B cell (primary cell): ENCODE measurements around the gene MOSPD2. TPM values are rescaled to one million over a fixed set of nuclear protein-coding genes. Genes with fewer than 3 reads are reported as not detected.

Experiments
- ATAC-seq: fragments of 200-7000 bp; cut with Tn5 transposase; one replicate; pipeline ENCODE4 v1.10.0; 2021; ENCODE audit warnings: low read depth, mild to moderate bottlenecking, moderate number of reproducible peaks, moderate library complexity
- CTCF ChIA-PET: fragments of 350-600 bp; sonication (Branson Sonifier 250); formaldehyde crosslinking; loops from one replicate; lab custom pipeline; 2021; ENCODE audit warnings: antibody characterized with exemption, inconsistent platforms; lab: Charles Lee
- POLR2A ChIA-PET: fragments of 350-600 bp; sonication (Branson Sonifier 250); formaldehyde crosslinking; loops from one replicate; lab custom pipeline; 2021; ENCODE audit warnings: antibody characterized with exemption; lab: Charles Lee
- DNase-seq: peaks from one replicate; pipeline ENCODE4 v3.0.0; 2013
- H2AFZ ChIP-seq: 2 replicates; pipeline ENCODE4 v1.6.1; 2012; ENCODE audit warnings: mild to moderate bottlenecking, low read depth, low read length; ENCODE audit not compliant: insufficient read depth, poor library complexity, severe bottlenecking
- H3K27ac ChIP-seq, 2 donors: 1 replicate in 1 of 2; 2 replicates in 1 of 2; pipeline ENCODE4 v1.5.1; 2012 to 2013; ENCODE audit warnings: low read length in 2 of 2, mild to moderate bottlenecking in 2 of 2, moderate library complexity in 1 of 2
- H3K27me3 ChIP-seq, 4 experiments: fragments of 200-600 bp in 1 of 4; sonication (generic) in 1 of 4; replicated peaks in 1 of 4; 1 replicate in 2 of 4; 2 replicates in 2 of 4; pipeline versions ENCODE4 v1.6.1 to v1.7.0; 2013 to 2016; ENCODE audit warnings: low read length in 3 of 4, mild to moderate bottlenecking in 2 of 4, mixed read lengths in 1 of 4, moderate library complexity in 1 of 4; ENCODE audit not compliant: insufficient read depth in 4 of 4, control insufficient read depth in 3 of 4; ENCODE audit errors: control extremely low read depth in 1 of 4
- H3K36me3 ChIP-seq, 2 experiments: replicated peaks in 1 of 2; 1 replicate in 1 of 2; 2 replicates in 1 of 2; pipeline versions ENCODE4 v1.6.1 to v1.7.1; 2013; ENCODE audit warnings: low read length in 1 of 2; ENCODE audit not compliant: insufficient read depth in 2 of 2, control insufficient read depth in 1 of 2; ENCODE audit errors: control extremely low read depth in 1 of 2, extremely low read depth in 1 of 2
- H3K4me1 ChIP-seq, 2 donors: fragments of 200-600 bp in 1 of 2; sonication (generic) in 1 of 2; 1 replicate in 1 of 2; 2 replicates in 1 of 2; pipeline versions ENCODE4 v1.5.1 to v1.6.1; 2013 to 2017; ENCODE audit warnings: low read length in 2 of 2; ENCODE audit not compliant: control insufficient read depth in 2 of 2, insufficient read depth in 2 of 2
- H3K4me2 ChIP-seq: replicated peaks from 2 replicates; pipeline ENCODE3; 2012; ENCODE audit warnings: mild to moderate bottlenecking, low read depth, low read length; ENCODE audit not compliant: poor library complexity, severe bottlenecking
- H3K4me3 ChIP-seq, 5 experiments: fragments of 200-600 bp in 1 of 5; sonication (generic) in 1 of 5; 1 replicate in 3 of 5; 2 replicates in 2 of 5; pipeline versions ENCODE4 v1.5.1 to v1.7.0; 2011 to 2016; ENCODE audit warnings: low read length in 4 of 5, mild to moderate bottlenecking in 4 of 5, low read depth in 2 of 5, control low read depth in 1 of 5, moderate library complexity in 1 of 5; ENCODE audit not compliant: insufficient read depth in 1 of 5; ENCODE audit errors: control extremely low read depth in 1 of 5, extremely low read depth in 1 of 5
- H3K79me2 ChIP-seq: fragments of 200-600 bp; sonication (generic); one replicate; pipeline ENCODE4 v1.6.0; 2016; ENCODE audit warnings: low read length; ENCODE audit not compliant: control insufficient read depth, insufficient read depth
- H3K9ac ChIP-seq: fragments of 200-600 bp; sonication (generic); 2 replicates; pipeline ENCODE4 v1.6.1; 2017; ENCODE audit warnings: mild to moderate bottlenecking, low read length, moderate library complexity
- H3K9me3 ChIP-seq, 3 donors: one replicate each; pipeline versions ENCODE4 v1.6.1 to v1.7.1; 2013; ENCODE audit warnings: low read length in 2 of 3; ENCODE audit not compliant: control insufficient read depth in 2 of 3, insufficient read depth in 1 of 3; ENCODE audit errors: control extremely low read depth in 1 of 3
- H4K20me1 ChIP-seq: 2 replicates; pipeline ENCODE4 v1.6.0; 2012; ENCODE audit warnings: mild to moderate bottlenecking, low read length; ENCODE audit not compliant: insufficient read depth, control insufficient read depth, poor library complexity, severe bottlenecking
- H3K27ac Mint-ChIP-seq: one replicate; pipeline ENCODE4 v1.8.0; 2021; ENCODE audit warnings: mixed read lengths
- H3K27me3 Mint-ChIP-seq: one replicate; pipeline ENCODE4 v1.8.0; 2021; ENCODE audit warnings: mixed read lengths
- H3K4me1 Mint-ChIP-seq: one replicate; pipeline ENCODE4 v1.8.0; 2021; ENCODE audit warnings: mixed read lengths
- H3K4me3 Mint-ChIP-seq: one replicate; pipeline ENCODE4 v1.8.0; 2021; ENCODE audit warnings: mixed read lengths
- H3K9me3 Mint-ChIP-seq: one replicate; pipeline ENCODE4 v1.8.0; 2022; ENCODE audit warnings: mixed read lengths; ENCODE audit not compliant: insufficient read depth
- EZH2 ChIP-seq: IDR thresholded peaks from 2 replicates; pipeline ENCODE4 v1.6.1; 2012; ENCODE audit warnings: borderline replicate concordance, low read depth, mild to moderate bottlenecking, moderate library complexity, low read length; ENCODE audit not compliant: insufficient read depth, poor library complexity, severe bottlenecking
- WGBS: methylation state at CpG from one replicate; pipeline ENCODE4 v1.1.5; 2013; ENCODE audit warnings: missing lambda C conversion rate; ENCODE audit not compliant: insufficient coverage; 5-methylcytosine and 5-hydroxymethylcytosine counted together
- intact Hi-C: fragments of 100-400 bp; cut with micrococcal nuclease; formaldehyde crosslinking; loops from one replicate; pipeline ENCODE4 v1.10.0; 2022
- polyA plus RNA-seq: library from polyadenylated mRNA; depleted of rRNA; stranded (reverse); fragments of >200 nt; gene quantifications from 2 replicates; pipeline ENCODE4 v1.2.3, GENCODE V29; 2012
- total RNA-seq, 2 donors: library from RNA; stranded (reverse); fragments of 120-200 nt in 1 of 2; gene quantifications; 1 replicate in 1 of 2; 2 replicates in 1 of 2; pipeline versions ENCODE4 v1.2.3 to v1.2.4, GENCODE V29; 2013 to 2022
- TF ChIP-seq, protein P1 (sequence below): fragments of 200-600 bp; IDR thresholded peaks from one replicate; pipeline ENCODE4 v1.8.0; 2022; ENCODE audit warnings: antibody characterized with exemption, mild to moderate bottlenecking

The MOSPD2 gene
- total and polyA plus RNA-seq, 2 donors (not counting 1 experiment from before 2014, with no cell fraction given) = 5.2 to 23.1 TPM

DNA sequence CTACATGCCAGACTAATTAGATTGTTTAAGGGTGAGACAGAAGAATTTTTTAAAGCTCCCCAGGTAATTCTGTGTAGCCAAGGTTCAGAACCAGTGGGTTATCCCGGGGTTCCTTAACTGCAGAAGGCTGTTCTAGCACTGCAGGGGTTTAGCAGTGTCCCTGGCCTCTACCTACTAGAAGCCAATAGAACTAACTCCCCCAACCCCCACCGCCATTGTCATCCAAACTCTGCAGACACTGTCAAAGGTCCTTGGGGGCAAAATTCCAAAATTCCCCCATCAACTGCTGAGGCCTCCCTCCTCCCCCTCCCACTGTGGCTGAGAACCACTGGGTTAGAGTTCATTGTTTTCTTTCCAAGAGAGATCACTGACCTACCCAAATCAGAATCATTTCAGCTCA, 66.4 kb downstream of the MOSPD2 start:
- Histone ChIP-seq H3K27me3 (no peaks in the 10 kb centered on the region), H3K9ac (no peak overlapping the region), H2AFZ (no peak overlapping the region), H3K9me3 (no peaks in the 10 kb centered on the region), H3K4me2 (no peak overlapping the region), H3K4me1 (no peaks in the 10 kb centered on the region), H4K20me1 (no peaks in the 10 kb centered on the region), H3K27ac (no peak overlapping the region), H3K79me2 (no peaks in the 10 kb centered on the region), H3K4me3 (no peak overlapping the region), H3K36me3 (no peaks in the 10 kb centered on the region)
- Mint-ChIP-seq H3K27me3 (no peaks in the 10 kb centered on the region), H3K4me1 (no peaks in the 10 kb centered on the region), H3K27ac (no peak overlapping the region), H3K9me3 (no peaks in the 10 kb centered on the region), H3K4me3 (no peak overlapping the region)
- 90% methylated on average over 2 of the region's 2 CpGs for WGBS
- POLR2A ChIA-PET = no interaction called here
- TF ChIP-seq EZH2 = no peak
- TF ChIP-seq, protein P1, sequence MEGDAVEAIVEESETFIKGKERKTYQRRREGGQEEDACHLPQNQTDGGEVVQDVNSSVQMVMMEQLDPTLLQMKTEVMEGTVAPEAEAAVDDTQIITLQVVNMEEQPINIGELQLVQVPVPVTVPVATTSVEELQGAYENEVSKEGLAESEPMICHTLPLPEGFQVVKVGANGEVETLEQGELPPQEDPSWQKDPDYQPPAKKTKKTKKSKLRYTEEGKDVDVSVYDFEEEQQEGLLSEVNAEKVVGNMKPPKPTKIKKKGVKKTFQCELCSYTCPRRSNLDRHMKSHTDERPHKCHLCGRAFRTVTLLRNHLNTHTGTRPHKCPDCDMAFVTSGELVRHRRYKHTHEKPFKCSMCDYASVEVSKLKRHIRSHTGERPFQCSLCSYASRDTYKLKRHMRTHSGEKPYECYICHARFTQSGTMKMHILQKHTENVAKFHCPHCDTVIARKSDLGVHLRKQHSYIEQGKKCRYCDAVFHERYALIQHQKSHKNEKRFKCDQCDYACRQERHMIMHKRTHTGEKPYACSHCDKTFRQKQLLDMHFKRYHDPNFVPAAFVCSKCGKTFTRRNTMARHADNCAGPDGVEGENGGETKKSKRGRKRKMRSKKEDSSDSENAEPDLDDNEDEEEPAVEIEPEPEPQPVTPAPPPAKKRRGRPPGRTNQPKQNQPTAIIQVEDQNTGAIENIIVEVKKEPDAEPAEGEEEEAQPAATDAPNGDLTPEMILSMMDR = no peak
- no peak for DNase-seq
- intact Hi-C loops = no loop called here
- ATAC-seq = no peak
- CTCF ChIA-PET = no interaction called here

DNA sequence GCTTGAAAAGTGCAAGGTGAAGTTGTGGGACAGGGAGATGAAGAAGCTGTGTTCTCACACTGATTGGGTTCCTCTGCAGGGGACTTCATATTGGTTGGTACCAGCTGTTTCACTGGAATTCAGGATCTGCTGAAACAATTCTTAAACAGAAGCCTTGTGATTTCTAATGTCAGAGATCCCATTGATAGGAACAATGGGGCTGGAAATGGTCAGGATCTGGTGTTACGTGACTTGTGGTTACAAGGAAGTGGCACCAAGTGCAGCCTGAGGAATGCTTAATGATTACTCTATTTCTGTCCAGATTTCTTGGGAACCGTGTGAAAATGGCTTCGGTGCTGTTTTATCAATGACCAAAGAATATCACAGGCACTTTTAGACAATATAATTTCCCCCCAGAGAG, 68.1 kb downstream of the MOSPD2 start:
- intact Hi-C loops = no loop called here
- ATAC-seq = no peak
- Histone ChIP-seq H3K4me3 (no peak overlapping the region), H3K79me2 (no peaks in the 10 kb centered on the region), H3K27ac (no peak overlapping the region), H3K9ac (no peak overlapping the region), H2AFZ (no peak overlapping the region), H3K4me2 (no peak overlapping the region), H3K27me3 (no peaks in the 10 kb centered on the region), H3K36me3 (no peaks in the 10 kb centered on the region), H3K9me3 (no peaks in the 10 kb centered on the region), H3K4me1 (no peaks in the 10 kb centered on the region), H4K20me1 (no peaks in the 10 kb centered on the region)
- ChIA-PET POLR2A (no interaction called here), CTCF (no interaction called here)
- no peaks in the 10 kb centered on the region for H3K27me3 Mint-ChIP-seq
- H3K4me3 Mint-ChIP-seq = no peak overlapping the region
- H3K9me3 Mint-ChIP-seq = no peaks in the 10 kb centered on the region
- WGBS = no CpG with 5 or more reads among the region's 3 CpGs
- no peak overlapping the region for H3K27ac Mint-ChIP-seq
- no peaks in the 10 kb centered on the region for H3K4me1 Mint-ChIP-seq
- TF ChIP-seq, protein P1 = no peak
- TF ChIP-seq EZH2 = no peak
- DNase-seq = no peak
